Hepatocyte (in vitro differentiated cells): ENCODE results near the gene ZNF574.

Source experiments
- CTCF ChIP-seq: fragments of 200-600 bp; sonication (generic); IDR thresholded peaks from 2 replicates; pipeline ENCODE4 v1.5.1; 2016; ENCODE audit warnings: antibody characterized with exemption, mild to moderate bottlenecking; ENCODE audit not compliant: poor library complexity
- EZH2 ChIP-seq: fragments of 200-600 bp; sonication (generic); IDR thresholded peaks from 2 replicates; pipeline ENCODE4 v1.6.1; 2016; ENCODE audit warnings: antibody characterized with exemption, mild to moderate bottlenecking, borderline replicate concordance
- EZH2phosphoT487 ChIP-seq: fragments of 200-600 bp; sonication (generic); IDR thresholded peaks from one replicate; pipeline ENCODE4 v1.6.1; 2018; ENCODE audit warnings: antibody characterized with exemption, mild to moderate bottlenecking, low read depth, moderate library complexity; ENCODE audit not compliant: unreplicated experiment, severe bottlenecking

GRCh38 chr19:42065511-42065910 lies 10.5 kb upstream of the ZNF574 start:
- TF ChIP-seq CTCF (no peak), EZH2 (no peak), EZH2phosphoT487 (no peak)
